ENCODE measurements around the gene SIPA1.

Gene SIPA1

GRCh38 chr11:65700399-65700798 lies 62.5 kb downstream of the SIPA1 start:
- Histone ChIP-seq H3K36me3 (ENCODE audit: insufficient read depth, low read length) (no peaks in the 10 kb centered on the region), H3K27ac (ENCODE audit: low read depth, low read length) (no peak overlapping the region), H3K4me3 (ENCODE audit: low read length) (no peak overlapping the region), H3K4me1 (ENCODE audit: insufficient read depth, low read length) (no peaks in the 10 kb centered on the region), H3K9me3 (ENCODE audit: insufficient read depth, low read depth, low read length) (peaks cover 9% of the 10 kb centered on the region; the same call in 1 of the 2 replicates), H3K27me3 (ENCODE audit: insufficient read depth, low read length) (peaks cover 6% of the 10 kb centered on the region; the same call in 1 of the 2 replicates), H3K9ac (ENCODE audit: low read depth, low read length) (no peak overlapping the region)
- WGBS = 94% methylated on average over 2 of the region's 3 CpGs

Data from HUES64 (cell line).